HG03159 (cell line): ENCODE results near the gene NEGR1.
A peak's percentile ranks its signal among the peaks of the same experiment; 100 is the strongest.

Experiments
- ATAC-seq: cut with Tn5 transposase; IDR thresholded peaks from one replicate; pipeline ENCODE4 v1.9.1; 2021; ENCODE audit warnings: mild to moderate bottlenecking, moderate library complexity; ENCODE audit not compliant: unreplicated experiment

Gene NEGR1

DNA sequence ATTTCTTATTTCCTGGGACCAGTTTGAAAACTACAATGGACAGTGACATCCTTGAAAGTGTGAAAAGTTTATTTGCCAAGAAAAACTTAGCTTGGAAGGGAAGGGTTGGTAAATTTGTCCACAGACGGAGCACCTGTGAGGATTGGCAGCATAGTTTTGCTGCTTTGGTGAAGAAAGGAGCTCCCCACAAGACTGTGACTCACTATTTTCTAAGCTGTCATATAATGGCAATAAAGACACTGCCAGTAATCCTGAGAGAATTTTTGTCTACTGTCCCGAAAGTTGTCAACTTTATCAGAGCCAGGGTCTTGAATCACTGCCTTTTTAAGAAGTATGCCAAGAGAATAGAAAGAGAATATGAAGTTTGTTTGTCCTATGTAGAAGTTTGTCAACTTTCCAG is 230.8 kb downstream of the NEGR1 start:
- no peak for ATAC-seq

DNA sequence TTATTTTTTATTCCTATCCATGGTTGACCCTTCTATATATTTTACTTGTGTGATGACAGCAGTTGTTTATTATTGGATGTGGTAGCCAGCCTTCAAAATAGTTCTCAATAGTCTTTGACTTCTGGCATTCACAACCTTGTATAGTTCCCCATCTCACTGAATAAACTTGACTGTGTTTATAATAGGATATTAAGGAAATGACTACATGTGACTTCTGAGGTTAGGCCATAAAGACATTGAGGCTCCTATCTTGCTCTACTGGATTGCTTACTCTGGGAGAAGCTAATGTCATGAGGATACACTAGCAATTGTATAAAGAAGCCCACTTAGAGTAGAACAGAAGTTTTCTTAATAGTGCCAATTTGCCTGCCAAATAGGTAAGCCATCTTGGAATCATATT is 231.8 kb downstream of the NEGR1 start:
- ATAC-seq, result no peak

DNA sequence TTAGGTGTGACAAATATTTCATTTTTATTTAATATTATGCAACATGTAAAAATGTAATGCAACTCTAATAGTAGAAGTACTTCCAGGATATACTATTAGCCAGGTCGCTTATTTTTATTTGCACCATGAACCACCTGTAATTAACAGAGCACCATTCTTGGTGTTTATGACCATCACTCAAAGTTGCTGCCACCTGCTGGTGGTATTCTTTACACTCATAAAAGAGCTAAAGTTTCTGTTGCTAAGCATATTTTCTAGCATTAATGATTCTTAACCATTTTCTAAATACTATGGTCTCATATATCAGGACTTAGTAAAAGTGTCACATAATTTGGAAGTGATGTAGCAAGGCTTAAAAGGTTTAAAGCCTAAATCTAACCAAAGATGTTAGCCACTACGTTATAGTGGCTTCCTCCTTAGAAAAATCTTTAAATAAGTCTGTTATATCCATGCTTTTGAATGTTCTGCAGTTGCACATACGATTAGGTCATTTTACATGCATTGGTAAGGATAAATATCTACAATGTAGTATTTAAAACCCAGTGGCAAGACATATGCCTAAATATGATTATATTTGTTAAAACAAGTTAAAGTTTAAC is 244.5 kb downstream of the NEGR1 start:
- peak; percentile 84 for ATAC-seq

- ATAC-seq, result no peak
These were observed 247.5 kb downstream of the NEGR1 start for GRCh38 chr1:72034827-72035226.

GRCh38 chr1:72023063-72023930 is 259.0 kb downstream of the NEGR1 start:
- no peak for ATAC-seq

DNA sequence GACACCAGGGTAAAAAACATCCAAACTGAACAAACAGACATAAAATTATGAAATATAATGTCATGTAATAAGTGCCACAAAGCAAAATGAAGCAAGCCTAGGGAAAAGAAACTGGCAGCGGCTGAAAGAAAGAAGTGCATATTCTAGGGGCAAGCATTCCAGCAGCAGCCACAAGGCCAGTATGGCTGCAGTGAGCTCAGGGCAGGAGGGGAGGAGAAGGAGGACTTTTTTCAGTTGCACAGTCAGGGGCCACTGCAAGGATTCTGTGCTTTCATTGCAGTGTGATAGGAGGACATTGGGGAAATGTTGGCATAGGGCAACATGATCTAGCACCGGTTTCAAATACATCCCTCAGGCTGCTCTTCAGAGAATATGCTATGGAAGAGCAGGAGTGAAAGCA is 263.8 kb downstream of the NEGR1 start:
- no peak for ATAC-seq

GRCh38 chr1:72015006-72015405 is 267.3 kb downstream of the NEGR1 start:
- ATAC-seq, result no peak

DNA sequence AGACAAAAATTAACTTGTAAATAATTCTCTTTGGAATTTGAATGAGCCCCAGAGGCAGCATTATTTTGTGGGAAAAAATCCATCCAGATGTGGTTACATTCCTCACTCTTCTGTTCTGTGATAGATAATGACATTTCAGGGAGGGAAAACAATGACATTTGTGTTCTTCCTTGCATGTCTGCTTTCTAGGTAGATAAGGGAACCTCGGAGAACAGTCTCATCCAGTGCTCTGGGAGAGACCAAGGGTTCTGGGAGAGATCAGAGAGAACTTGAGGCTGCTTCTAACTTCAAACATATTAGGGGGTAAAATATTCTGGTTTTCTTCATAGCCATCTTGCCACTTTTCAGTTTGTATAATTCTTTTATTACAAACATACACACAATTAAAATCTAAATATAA is 269.2 kb downstream of the NEGR1 start:
- ATAC-seq, result no peak

- ATAC-seq, result no peak
These were observed 270.6 kb downstream of the NEGR1 start for GRCh38 chr1:72011721-72012120.

GRCh38 chr1:72010094-72010431 is 272.3 kb downstream of the NEGR1 start:
- ATAC-seq, result no peak

DNA sequence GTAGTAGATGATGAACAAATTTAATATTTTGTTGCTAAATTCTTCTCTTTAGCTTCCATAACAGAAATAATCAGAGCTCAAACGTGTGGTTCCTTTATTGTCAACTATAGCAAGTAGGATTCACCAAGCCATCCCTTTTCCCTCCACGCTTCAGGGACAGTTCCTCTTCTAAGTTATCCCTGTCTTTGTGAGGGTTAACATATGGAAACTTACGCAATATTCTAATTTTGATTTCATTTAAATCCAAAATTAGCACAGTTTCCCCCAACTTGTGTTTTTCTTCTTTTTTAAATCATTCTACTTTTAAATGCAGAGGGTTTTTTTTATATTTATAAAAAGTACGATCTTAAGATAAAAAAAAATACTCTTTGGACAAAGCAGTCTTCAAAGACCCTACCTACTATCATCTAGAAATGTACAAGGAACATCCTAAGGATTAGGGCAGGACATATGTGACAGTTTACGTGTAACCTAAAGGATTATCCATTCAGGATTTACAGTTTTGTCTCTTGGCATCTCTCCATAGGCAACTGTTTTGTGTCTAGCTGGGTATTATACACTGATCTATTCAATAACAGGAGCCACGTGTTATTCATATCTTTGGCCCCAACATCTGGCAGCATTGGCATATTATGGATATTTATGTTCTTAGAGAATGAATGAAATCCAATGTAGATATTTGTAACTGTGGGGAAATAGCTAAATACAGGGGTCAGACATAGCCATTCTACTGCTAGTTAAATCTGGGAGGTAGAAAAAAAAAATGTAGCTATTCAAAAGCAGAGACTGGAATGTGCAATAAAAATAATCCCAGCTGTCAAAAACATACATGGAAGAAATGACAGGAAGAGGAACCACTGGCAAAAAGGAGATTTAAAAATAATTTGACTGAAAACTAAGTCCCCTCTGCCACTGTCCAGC is 272.9 kb downstream of the NEGR1 start:
- ATAC-seq, result no peak

DNA sequence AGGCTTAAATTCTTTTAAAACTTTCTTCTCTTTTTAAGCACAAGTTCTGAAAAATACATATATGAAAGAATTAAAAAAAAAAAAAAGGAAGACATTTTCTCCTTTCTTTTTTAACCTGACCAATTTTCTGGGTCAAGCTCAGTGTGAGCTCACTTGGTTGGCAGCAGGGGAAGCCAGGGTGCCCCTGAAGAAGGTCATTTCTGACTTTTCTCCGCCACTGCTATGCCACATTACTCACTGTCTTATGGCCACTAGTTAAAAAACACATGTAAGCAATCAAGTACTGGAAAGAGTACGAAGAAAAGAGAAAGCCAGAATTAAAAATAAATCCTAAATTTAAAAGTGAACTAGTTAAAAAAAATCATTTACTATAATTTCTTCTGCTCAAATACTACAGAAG is 275.0 kb downstream of the NEGR1 start:
- no peak for ATAC-seq

- ATAC-seq, result no peak
These were observed 276.2 kb downstream of the NEGR1 start for GRCh38 chr1:72006092-72006491.

GRCh38 chr1:72003092-72003491 is 279.2 kb downstream of the NEGR1 start:
- ATAC-seq, result no peak

DNA sequence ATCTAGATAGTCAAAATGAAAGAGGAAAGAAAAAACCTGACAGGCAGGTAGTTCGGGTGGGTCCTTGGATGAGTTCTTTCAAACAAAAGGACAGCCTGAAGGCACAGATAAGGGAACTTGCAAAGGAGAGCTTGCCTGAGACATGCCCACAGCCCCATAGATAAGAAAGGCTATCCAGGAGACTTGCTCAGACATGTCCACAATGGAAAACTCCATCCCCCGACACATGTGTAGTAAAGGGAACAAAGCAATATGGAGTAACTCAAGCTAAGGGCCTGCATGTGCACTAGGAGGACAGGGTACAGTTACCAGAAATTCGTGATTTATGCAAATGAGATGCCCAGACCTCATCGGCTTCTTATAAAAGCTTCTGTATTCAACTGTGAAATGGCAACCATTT is 281.5 kb downstream of the NEGR1 start:
- ATAC-seq, result no peak

- no peak for ATAC-seq
These were observed 287.7 kb downstream of the NEGR1 start for GRCh38 chr1:71994646-71995045.

- ATAC-seq, result no peak
These were observed 295.2 kb downstream of the NEGR1 start for GRCh38 chr1:71987181-71987580.

GRCh38 chr1:71986160-71986559 is 296.2 kb downstream of the NEGR1 start:
- no peak for ATAC-seq

DNA sequence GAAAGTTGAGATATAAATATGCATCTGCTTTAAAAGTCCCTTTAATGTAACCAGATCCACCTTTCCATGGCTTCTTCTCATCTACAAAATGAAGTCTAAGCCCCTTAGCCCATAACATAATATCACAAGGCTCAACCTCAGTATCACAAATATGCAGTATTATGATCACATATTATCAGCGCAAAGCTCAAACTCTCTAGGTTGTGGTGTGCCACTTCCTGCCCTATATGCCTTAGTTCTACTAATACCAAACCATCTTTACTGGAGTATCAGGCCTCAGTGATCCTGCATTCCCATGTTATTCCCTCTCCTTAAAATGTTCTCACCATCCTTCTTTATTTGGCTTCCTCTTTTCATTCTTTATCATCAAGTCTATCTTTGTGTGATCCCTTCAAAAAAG is 301.8 kb downstream of the NEGR1 start:
- ATAC-seq, result no peak

GRCh38 chr1:71979882-71980281 is 302.5 kb downstream of the NEGR1 start:
- no peak for ATAC-seq

DNA sequence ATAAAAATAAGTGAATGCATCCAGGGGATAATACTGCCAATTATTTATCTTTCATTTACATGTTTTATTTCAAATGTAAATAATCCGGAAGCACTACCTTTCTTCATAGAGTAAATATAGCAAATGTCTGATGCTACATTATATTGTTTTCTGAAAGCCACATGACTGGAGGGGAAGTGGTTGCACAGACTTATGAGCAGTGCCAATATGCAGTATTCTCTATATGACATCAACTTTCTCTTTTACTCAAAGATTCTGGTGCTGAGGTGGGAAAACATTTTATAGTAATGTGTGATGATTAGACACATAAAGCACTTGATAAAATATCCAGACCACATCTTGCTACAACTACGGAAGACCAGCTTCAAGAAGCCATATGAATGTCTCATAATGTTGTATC is 314.7 kb downstream of the NEGR1 start:
- peak; percentile 87 for ATAC-seq

GRCh38 chr1:71964188-71964587 is 318.2 kb downstream of the NEGR1 start:
- ATAC-seq, result no peak
